Hematopoietic multipotent progenitor cell treated with erythropoietin and hydrocortisone succinate and interleukin-3 and kit ligand, for 17 days (in vitro differentiated cells): ENCODE measurements around the gene NRIP1.

Source experiments
- DNase-seq: peaks from one replicate; pipeline ENCODE4 v3.0.0-alpha.2; 2015; ENCODE audit warnings: low spot score

Gene NRIP1

DNA sequence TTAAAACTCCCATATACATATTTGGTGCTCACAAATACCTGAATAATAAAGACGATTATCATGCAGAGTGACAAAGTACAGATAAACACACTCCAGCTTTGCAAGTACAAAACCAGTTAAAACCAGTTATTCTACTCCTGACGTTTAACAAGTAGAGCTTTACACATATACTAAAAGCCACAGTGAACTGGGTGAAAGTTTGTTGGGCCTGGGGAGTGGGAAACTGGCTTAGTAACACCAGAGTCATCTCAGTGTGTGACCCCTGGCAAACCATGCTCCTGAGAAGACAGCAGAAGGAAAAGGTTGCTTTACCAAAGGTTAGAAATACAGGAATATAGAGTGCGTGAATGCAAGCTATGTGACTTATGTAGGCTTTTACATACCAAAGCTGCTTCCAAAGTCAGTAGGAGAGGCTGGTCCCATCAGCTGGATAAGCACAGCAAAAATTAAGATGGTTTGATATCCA, 148.1 kb downstream of the NRIP1 start:
- no peak for DNase-seq

DNA sequence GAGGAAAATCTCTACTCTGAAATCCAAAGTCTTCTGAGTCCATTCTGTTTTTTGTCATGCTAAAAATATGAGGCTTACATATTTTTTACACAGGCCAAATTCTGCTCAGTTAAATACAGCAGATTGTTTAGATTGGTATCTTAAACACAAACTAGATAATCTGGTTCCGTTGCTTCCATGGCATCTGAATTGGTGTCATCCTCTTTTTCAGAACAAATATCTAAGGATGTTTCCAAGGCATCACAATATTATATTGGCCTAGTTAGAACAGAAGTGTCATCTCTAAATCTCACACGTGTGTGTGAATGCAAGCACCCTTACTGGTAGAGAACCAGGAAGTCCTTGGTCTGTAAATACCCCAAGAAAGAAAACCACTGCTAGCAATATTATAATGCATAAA, 151.2 kb downstream of the NRIP1 start:
- DNase-seq = no peak

- no peak for DNase-seq
Measured at GRCh38 chr21:14911351-14911750, 153.4 kb downstream of the NRIP1 start.
